Measurements from ENCODE around the gene HES2.

HES2 gene

DNA sequence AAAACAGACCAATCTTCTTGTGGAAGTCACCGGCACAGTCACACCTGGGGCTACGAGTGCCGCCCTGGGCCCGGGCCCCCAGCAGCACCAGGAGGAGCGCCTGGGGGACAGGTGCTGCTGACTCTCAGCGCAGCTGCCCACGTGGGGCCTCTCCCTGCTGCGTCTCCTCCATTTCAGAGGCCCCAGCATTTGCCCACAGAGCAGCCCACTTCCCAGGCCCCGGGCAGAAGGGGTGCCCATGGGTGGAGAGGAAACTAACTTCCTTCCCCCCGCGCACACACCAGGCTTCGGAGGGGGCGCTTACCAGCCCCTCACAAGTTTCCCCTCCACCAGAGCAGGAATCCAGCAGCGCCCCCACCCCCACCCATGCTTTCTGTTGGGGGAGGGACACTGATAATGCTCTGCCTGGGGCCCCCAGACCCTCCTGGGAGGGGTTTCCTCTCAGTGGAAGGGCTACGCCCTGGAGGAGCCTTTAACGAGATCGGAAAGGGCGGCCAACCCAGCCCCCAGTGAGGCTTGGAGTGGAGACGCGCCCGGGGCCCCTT is 45.8 kb upstream of the HES2 start:
- H3K4me3 ChIP-seq (ENCODE audit: low read length) = no peak overlapping the region
- TF ChIP-seq CTCF (conservative IDR thresholded peaks at IDR 0.05; ENCODE audit: low read depth, low read length) = no peak
- no peak for DNase-seq (ENCODE audit: low read depth)

GRCh38 chr1:6464915-6465314 is 45.2 kb upstream of the HES2 start:
- no peak for DNase-seq (ENCODE audit: low read depth)
- H3K4me3 ChIP-seq (ENCODE audit: low read length) = no peak overlapping the region

DNA sequence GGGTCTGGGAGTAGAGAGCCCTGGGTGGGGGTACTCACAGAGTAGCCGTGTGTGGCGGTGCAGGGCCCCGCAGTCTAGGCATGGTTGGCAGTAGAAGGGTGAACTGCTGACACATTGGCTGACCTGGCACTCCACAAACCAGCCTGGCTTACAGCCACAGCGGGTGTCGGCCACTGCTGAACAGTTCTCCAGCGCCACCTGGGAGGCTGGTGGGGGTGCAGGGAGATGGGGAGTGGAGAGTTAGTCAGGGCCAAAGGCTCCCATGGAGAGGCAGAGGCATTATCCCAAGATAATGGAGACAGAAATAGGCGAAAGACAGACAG is 44.8 kb upstream of the HES2 start:
- peak; percentile 7 for TF ChIP-seq CTCF (conservative IDR thresholded peaks at IDR 0.05; ENCODE audit: low read depth, low read length)
- no peak for DNase-seq (ENCODE audit: low read depth)
- no peak overlapping the region for H3K4me3 ChIP-seq (ENCODE audit: low read length)

More at GRCh38 chr1:6464915-6465314, 45.2 kb upstream of the HES2 start:
- no peak for TF ChIP-seq CTCF (conservative IDR thresholded peaks at IDR 0.05; ENCODE audit: low read depth, low read length)

- no peak for TF ChIP-seq CTCF (conservative IDR thresholded peaks at IDR 0.05; ENCODE audit: low read depth, low read length)
- no peak for DNase-seq (ENCODE audit: low read depth)
- no peak overlapping the region for H3K4me3 ChIP-seq (ENCODE audit: low read length)
Measured at GRCh38 chr1:6463120-6463412, 43.3 kb upstream of the HES2 start.

DNA sequence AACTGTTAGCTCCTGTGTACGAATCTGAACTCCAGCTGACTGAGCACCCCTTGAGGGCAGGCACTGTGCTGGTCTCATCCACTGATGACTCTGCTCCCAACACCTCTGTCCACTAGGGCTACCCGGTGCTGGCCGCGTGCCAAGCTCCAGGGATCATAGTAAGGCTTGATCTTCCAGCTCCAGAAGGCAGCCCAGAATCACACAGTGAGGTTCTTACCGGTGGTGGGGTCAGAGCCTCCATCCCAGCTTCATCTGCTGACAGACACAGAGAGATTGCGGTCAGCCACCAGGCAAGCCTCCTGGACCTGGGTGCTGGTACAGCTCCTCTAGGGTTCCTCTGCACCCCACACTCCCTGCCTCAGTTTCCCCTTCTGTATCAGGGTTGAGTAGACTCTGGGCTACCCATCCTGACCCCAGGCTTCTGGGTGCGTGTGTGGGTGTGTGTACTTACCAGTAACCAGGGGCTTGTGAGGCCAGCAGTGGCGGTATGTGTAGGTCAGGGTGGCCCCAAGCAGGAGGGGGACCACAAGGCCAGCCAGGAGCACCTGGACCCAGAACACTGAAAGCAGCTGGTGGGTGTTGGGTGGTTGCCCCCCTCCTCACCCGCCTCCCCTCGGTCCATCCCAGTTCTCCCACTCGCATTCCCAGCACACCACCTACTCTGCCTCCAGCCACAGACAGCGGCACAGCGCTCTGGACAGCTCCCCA is 42.8 kb upstream of the HES2 start:
- no peak for DNase-seq (ENCODE audit: low read depth)
- TF ChIP-seq CTCF (conservative IDR thresholded peaks at IDR 0.05; ENCODE audit: low read depth, low read length) = no peak
- H3K4me3 ChIP-seq (ENCODE audit: low read length) = no peak overlapping the region

DNA sequence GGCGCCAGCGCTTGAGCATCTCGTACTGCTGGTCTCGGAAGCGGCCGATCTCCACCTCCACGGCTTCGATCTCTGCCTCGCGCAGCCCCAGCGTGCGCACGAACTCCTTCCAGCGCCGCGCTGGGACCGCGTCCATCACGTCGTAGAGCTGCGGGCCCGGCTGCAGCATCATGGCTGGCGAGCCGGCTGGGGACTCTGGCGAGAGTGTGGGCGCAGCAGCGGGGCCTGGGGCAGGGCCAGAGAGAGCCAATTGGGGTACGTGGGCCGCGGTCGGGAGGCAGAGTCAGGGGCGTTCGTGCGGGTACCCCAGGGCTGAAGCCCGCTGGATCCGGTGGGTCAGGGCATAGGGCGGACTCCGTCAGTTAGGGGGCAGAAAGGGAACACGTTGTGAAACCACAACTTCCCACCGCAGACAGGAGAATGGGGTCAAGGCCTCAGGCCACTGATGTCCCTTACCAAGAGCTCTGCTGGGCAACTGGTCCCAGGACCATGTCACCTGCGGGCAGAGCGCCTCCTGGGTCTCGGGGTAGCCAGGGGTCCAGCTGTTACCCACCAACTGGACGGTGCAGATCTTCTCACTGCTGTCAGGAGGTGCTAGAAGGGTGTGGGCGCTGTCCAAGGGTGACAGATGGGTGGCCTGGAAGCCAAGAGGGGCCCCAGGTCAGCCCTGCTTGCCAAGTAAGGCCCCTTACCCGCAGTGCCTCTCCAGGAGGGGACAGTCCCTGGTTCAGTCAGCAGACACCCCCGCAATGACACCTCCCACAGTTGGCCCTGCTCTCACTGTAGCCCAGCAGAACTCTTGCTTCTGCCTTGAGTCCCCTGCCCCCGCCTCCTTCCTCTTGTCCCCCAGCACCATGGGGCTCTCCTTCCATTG is 42.1 kb upstream of the HES2 start:
- DNase-seq (ENCODE audit: low read depth) = no peak
- TF ChIP-seq CTCF (conservative IDR thresholded peaks at IDR 0.05; ENCODE audit: low read depth, low read length) = no peak
- no peak overlapping the region for H3K4me3 ChIP-seq (ENCODE audit: low read length)

Measured in retinal pigment epithelial cell (primary cell).